Measurements from ENCODE around the gene RNF212B.
"Not testable (repeated sequence)": the region's sequence is repeated elsewhere in the genome, so short reads cannot be mapped to it uniquely, and the experiment has no call there.

RNF212B gene

DNA sequence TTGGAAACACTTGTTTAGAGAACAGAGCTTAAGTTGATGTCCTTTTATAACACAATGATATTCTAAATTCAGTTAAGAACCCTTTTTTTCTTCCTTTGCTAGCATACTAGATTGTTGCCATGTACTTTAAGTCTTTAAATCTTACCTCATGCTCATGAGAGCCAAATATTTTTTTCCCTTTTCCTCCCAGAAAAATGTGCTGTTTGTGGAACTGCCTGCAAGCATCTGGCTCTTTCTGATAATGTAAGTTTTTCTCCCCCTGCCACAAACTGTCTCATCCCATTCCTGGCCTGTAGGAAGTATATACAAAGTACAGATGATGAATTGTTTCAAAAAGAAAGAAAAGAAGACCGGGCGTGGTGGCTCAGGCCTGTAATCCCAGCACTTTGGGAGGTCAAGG lies 5.3 kb downstream of the RNF212B start:
- no peak for DNase-seq (ENCODE audit: low spot score)

DNA sequence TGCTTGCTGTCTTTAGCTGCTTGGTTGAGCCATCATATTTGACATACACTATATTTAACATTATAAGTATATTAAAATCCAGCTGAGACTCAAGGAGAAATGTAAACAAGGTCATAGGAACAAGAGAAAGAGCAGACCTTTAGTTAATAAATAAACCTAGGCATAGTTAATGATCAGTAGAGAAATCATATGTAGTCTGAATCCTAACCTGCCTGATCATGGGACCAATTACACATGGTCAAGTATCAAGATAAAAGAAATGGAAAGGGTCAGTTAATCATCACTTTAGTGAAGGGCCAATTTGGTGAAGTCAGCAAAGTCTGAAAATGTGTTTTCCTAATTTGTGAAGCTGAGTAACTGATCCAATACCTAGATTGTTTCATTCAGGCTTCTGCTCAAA lies 7.5 kb downstream of the RNF212B start:
- DNase-seq (ENCODE audit: low spot score): no peak

DNA sequence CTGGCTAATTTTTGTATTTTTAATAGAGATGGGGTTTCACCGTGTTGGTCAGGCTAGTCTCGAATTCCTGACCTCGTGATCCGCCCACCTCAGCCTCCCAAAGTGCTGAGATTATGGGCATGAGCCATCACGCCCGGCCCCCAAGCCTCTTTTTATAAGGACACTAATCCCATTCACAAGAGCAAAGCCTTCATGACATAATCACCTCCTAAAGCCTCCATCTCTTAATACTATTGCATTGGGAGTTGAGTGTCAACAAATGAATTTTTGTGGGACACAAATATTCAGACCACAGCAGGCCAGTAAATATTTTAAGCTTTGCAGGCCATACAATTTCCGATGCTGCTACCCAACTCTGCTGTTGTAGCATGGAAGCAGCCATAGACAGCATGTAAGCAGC lies 10.9 kb downstream of the RNF212B start:
- DNase-seq (ENCODE audit: low spot score): no peak

DNA sequence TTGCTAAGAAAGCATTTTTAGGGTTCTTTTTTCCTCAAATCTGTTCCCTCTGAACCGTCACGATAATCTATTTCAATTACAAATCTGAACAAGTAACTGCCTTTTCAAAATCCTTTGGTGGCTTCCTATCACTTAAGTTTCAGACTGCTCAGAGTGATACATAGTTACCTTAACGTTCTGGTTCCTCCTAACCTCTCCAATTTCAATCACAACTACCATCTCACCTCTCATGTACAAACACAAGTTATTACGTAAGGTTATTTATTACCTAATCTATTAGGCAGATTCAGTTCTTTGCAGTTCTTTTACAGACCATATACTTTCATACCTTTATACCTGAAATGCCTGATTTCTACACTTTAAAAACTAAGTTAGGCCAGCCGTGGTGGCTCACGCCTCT lies 12.1 kb downstream of the RNF212B start:
- DNase-seq (ENCODE audit: low spot score): no peak

DNA sequence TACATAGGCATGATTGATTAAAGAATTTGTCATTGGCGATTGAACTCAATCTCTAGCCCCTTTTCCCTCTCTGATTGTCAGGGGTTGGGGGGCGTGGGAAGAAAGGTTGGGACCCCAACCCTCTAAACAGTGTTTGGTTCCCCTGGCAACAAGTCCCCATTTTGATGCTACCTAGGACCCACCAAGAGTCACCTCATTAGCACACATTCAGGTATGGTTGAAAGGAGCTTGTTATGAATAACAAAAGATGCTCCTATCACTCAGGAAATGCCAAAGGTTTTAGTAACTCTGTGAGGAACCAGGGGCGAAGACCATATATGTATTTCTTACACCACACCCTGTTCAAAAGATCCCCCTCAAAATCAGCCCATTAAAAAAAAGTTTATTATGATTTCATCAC lies 14.3 kb downstream of the RNF212B start:
- DNase-seq (ENCODE audit: low spot score): no peak

- DNase-seq (ENCODE audit: low spot score): no peak
These were observed 14.9 kb downstream of the RNF212B start for GRCh38 chr14:23252420-23253333.

DNA sequence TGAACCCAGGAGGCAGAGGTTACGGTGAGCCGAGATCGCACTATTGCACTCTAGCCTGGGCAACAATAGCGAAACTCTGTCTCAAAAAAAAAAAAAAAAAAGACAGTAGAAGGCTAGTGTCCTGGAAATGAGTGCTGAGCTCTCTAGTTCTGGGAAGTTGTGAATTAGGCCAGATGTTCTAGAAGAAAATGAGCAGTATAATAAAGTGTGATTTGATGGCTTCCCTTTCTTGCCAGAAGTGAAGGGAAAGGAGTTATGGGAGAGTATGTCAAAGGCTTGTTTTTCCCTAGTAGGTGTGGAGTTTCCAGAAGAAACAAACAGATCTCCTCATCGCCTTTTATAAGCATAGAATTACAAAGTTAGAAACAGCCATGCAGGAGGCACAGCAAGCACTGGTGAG lies 20.5 kb downstream of the RNF212B start:
- DNase-seq (ENCODE audit: low spot score): no peak

DNA sequence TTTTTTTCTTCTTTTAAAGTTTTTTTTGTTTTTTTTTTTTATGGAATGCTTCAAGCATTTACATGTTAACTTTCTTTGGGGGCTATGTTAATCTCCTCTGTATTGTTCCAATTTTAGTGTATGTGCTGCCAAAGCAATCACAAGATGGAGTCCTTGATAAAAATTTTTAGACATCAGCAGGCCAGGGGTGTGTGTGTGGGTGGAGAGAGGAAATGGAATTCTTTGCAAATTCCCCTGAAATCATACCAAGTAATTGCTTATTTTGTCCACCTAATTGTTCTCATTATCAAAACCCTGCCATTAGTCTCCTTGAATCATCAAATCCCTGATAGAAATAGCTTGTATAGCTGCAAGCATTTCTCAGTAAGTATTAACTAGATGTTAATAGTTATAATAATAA lies 21.7 kb downstream of the RNF212B start:
- DNase-seq (ENCODE audit: low spot score): no peak

GRCh38 chr14:23260849-23261248 lies 23.1 kb downstream of the RNF212B start:
- DNase-seq (ENCODE audit: low spot score): not testable (repeated sequence)

- DNase-seq (ENCODE audit: low spot score): no peak
These were observed 31.5 kb downstream of the RNF212B start for GRCh38 chr14:23269193-23269592.

- DNase-seq (ENCODE audit: low spot score): no peak
These were observed 37.7 kb downstream of the RNF212B start for GRCh38 chr14:23275412-23275811.

GRCh38 chr14:23277189-23277588 lies 39.5 kb downstream of the RNF212B start:
- no peak for DNase-seq (ENCODE audit: low spot score)

DNA sequence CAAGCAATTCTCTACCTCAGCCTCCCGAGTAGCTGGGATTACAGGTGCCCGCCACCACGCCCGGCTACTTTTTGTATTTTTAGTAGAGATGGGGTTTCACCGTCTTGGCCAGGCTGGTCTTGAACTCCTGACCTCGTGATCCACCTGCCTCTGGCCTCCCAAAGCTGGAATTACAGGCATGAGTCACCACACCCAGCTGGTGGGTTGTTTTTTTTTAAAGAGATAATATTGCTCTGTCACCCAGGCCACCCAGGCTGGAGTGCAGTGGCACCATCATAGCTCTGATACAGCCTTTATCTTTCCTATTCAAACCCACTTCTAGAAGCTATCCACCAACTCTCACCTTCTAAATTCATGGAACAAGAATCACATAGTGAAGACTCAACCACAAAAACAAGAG lies 40.2 kb downstream of the RNF212B start:
- DNase-seq (ENCODE audit: low spot score): not testable (repeated sequence)

DNA sequence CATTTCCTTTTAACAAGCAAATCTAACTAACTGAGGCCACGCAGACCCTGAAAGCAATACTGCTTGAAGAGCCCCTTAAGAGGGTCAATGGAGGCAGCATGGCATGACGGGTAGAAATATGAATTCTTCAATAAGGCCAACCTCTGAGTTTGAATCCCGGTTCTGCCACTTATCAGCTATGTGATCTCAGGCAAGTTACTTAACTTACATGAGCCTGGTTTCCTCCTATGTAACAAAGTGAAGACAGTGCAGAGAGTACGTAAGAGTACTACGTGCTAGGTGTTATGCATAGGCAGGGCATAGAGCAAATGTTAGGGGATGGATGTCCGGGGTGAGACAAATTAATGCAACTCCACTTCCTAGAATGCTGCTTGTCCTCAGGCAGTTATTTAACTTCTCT lies 43.5 kb downstream of the RNF212B start:
- DNase-seq (ENCODE audit: low spot score): no peak

DNA sequence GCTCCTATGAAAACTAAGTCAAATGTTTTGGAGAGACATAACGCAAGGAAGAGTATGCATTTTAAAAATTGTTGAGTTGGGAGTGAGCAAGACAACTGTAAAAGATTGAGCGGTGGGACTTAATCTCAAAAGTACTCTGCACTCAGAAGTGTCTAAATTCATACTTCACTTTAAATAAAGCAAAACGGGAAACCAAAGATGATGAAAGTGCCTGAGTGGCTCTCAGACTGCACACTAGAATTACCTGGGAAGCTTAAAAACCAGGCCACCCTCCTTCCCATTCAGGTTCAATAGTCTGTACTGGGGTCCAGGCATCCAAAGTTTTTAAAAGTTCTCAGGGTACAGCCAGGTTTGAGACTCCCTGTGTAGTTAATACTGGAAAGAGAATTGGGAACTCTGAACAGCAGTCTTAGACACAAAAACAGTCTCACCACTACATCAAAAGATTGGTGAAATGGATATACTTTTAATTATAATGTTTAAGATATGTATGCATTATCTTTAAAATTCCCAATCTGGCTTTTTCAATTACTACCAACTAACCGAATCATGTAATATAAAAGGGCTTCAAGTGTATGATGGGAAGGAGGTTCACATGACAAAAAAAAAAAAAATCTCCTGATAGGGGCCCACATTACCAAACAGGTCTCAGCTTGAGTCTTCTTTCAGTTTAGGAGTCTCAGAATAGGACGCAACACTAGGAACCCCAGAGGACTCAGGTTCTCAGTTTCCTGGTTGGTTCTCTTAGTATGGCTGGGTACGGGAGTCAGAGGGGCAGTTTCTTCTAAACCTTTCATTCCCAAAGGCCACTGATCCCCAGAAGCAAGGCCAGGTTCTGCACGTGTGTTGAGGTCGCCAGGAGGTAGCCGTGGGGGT lies 47.2 kb downstream of the RNF212B start:
- peak; percentile 34 for DNase-seq (ENCODE audit: low spot score)

- peak; percentile 59 for DNase-seq (ENCODE audit: low spot score)
These were observed 47.8 kb downstream of the RNF212B start for GRCh38 chr14:23285530-23286019.

DNA sequence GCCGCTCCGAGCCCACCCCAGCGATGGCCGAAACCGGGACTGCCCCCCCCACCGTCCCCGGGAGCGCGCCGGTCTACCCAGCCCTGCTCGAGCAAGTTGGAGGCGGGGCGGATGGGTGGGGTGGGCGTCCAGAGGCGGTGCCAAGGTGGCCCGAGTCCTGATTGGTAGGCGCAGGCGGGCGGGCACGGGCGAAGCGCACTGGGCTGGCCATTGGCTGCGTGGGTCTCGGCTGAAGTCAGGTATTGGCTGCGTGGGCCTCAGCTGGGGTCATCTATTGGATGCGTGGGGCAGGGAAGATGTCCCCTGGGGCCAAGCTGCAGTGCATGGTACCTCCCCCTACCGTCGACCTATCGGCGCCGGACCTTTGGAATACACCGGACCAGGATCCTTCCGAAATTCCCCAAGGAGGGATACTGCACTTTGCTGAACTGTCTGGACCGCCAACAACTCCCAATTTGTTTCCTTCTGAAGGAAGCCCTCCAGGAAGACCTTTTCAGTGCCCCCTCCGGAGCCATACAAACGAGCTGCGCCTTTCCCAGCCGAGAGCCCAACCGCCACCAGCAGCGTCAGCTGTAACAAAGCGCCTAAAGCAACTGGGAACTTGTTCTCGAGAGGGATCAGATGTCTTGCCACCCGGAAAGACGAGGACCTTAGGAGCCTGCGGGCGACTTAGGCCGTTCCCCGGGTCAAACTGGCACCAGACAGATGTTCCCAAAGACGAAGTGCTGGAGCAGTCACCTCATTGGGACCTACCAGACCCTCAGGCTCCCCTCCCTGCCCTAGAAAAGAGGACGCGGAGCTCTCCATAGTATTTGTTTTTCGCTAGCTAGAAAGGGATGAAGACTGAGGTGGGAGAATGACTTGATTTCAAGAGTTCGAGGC lies 48.5 kb downstream of the RNF212B start, which contains the start of gene HOMEZ:
Gene HOMEZ (minus strand): TSS at position 113 of the 882 bp plus-strand sequence. CDS start 180 bp downstream, outside the sequence.
- peak; percentile 97 for DNase-seq (ENCODE audit: low spot score)

GRCh38 chr14:23286902-23287479 lies 49.3 kb downstream of the RNF212B start:
- DNase-seq (ENCODE audit: low spot score): no peak

- DNase-seq (ENCODE audit: low spot score): peak; percentile 86
These were observed 57.2 kb downstream of the RNF212B start for GRCh38 chr14:23294734-23295561.
